Activated CD4-positive, alpha-beta T cell treated with anti-CD3 and anti-CD28 coated beads, Interleukin-2, amount 50 U/mL, for 48 hours (primary cell): ENCODE results near the gene TRIM67.

Experiments
- DNase-seq, 2 experiments: peaks; one replicate each; pipeline ENCODE4 v3.0.0-alpha.2; 2020

TRIM67 gene

DNA sequence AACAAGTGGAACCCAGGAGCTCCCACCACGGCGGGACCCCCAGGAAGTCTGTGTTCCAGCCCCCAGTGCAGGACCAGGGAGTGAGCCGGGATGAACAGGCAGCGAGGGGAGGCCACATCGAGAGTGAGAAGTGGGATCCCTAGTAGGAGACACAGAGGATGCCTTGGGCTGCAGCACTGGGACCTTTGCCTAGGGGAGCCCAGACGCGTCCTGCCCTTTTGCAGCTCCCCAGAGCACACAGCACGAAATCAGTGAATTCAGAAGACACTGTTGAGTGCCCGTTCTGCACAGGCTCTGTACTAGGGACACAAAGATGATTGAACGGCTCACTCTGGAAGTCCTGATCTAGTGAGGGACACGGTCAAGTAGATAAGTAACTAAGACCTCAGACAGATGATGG is 23.5 kb downstream of the TRIM67 start:
- DNase-seq: no peak

- no peak for DNase-seq
Observed at GRCh38 chr1:231186356-231187115, 24.7 kb downstream of the TRIM67 start.

GRCh38 chr1:231187571-231187970 is 25.7 kb downstream of the TRIM67 start:
- no peak for DNase-seq

DNA sequence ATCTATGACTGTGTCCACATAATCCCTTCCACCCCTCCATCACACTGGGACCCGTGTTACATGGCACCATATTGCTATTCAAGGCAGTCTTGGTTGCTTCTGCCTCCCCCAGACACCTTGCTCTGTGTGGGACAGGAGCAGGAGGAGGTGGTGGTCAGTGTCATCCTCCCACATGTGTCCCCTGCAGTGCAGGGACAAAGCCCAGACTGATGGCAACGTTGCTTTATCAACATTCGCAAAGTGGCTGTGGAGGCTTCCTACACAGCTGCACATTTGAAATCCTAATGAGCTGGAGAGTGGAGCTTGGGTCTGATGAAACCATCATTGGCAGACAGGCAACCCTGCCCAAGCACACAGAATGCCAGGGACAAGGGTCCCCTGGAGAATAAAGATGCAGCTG is 26.2 kb downstream of the TRIM67 start:
- DNase-seq: no peak

DNA sequence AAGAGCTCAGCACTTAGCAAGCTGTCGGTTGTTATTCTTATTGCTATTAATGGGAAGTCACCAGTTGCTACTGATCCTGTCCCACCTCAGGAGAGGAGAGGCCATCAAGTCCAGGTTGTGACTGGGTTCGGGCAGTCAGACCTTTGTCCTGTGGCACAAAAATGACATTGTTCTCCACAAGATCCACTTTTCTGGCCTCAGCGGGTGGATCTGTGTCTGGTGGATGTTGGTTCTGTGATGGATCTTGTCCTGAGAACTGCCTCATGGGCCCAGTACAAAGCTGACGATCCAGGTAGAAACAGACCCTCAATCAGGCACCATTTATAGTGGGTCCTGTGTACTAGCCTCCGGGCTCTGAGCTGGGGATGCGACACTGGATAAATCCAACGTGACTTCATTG is 26.9 kb downstream of the TRIM67 start:
- DNase-seq: no peak

- no peak for DNase-seq
Observed at GRCh38 chr1:231189683-231190270, 27.9 kb downstream of the TRIM67 start.

DNA sequence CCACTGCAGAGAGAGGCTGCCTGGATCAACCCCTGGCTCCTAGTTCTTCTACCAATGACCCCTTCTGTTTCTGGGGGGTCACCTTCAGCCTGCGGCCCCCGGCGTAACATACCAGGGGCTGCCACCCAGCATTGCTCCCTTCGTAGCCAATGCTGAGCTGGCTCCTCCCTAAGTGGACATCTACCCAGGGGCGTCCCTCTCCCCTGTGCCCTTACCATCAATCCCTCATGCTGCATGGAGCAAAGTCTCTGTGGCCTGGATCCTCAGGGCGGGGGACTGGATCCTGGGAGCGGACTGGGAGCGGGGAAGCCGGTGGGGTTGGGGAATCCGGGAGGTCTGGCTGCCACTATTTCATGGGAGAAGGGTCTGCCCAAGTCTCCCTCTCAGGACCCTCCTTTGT is 28.6 kb downstream of the TRIM67 start:
- DNase-seq: no peak

- DNase-seq: no peak
Observed at GRCh38 chr1:231192620-231193163, 30.8 kb downstream of the TRIM67 start.

DNA sequence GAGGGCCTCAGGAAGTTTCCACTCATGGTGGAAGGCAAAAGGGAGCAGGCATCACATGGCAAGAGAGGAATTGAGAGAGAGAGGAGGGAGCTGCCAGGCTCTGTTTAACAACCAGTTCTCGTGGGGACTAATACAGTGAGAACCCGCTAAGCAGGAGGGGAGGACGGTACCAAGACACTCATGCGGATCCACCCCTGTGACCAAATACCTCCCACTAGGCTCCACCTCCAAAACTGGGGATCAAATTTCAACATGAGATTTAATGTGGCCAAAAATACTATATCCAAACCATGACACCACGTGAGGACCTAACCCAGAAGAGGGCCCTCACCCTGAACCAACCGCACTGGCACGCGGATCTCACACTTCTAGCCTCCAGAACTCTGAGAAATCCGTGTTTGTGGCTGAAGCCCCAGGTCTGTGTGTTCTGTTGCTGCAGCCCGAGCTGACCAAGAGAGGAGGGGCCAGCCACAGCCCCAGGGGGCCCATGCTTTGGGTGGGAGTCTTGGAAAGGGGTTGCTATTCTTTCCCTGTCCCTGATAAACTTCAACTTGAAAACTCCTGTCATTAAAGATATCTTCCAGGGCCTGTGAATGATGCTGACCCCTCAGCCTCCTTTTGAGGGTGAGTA is 32.0 kb downstream of the TRIM67 start:
- no peak for DNase-seq

DNA sequence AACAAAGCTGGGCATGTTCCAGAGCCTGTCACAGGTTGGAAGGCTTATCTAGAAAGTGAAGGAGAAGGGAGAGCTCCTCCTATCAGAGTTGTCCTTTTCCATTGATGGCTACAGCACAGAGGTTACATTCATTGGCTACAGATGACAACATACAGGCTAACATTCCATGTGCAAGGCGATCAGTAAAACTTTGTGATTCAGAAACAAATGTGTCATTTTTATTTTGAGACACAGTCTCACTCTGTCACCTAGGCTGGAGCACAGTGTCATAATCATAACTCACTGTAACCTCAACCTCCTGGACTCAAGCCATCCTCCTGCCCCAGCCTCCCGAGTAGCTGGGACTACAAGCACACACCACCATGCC is 32.6 kb downstream of the TRIM67 start:
- DNase-seq: no peak

- DNase-seq: no peak
Observed at GRCh38 chr1:231194843-231195516, 33.1 kb downstream of the TRIM67 start.

DNA sequence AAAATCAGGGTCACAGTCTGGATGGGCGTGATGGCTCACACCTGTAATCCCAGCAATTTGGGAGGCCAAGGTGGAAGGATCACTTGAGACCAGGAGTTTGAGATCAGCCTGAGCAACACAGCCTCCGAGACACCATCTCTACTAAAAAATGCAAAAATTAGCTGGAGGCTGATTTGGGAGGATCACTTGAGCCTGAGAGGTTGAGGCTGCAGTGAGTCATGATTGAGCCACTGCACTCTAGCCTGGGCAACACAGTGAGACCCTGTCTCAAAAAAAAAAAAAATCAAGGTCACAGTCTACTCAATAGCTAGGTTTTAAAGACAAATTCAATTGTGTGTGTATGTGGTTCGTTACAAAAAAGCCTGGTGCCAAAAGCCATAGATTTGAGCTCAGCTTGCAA is 34.4 kb downstream of the TRIM67 start:
- no peak for DNase-seq

GRCh38 chr1:231196728-231197127 is 34.9 kb downstream of the TRIM67 start:
- DNase-seq: no peak

DNA sequence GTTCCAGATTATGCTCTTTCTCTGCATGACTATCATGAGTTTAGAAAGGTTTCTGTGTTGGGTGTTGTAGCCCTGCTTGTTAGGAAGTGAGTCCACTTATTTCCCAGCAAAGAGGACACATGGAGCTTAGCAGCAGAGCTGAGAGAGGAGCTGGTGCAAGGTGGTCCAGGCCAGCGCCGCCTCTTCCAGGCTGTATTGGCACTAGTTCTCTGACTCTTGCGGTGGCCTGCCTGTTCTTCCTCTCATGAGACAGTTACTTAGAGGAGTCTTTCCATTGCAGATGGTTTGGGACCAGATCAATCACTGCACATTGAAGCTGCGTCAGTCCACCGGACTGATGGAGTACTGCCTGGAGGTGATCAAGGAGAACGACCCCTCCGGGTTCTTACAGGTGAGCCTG is 38.0 kb downstream of the TRIM67 start:
- no peak for DNase-seq

DNA sequence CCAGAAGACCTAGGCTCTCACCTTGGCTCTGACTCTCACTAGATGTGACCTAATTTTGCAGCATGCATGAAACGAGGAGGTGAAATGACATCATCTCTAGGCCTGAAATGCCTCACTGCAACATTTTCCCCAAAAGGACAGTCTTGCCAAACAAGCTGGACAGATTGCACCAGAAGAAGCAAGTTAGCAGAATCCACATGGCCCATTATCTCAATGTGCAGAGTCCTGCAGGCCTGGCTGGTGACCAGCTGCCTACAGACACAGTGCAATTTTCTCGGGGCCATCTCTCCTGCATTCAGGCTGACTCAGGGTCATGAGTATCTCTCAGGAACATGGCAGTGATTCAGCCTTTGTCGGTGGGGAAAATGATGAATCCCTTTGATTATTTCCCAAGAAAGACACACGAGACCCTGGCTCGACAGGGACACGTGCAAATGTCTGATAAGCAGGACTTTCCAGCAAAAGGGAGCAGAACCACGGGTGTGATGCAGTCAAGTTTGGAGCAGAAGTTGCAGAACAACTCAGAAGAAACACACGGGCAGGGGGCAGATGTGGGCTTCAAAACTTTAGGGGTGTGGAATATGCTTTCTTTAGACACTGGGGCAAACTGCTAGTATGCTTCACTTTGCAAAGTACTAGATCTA is 38.7 kb downstream of the TRIM67 start:
- DNase-seq: no peak

GRCh38 chr1:231201375-231201978 is 39.6 kb downstream of the TRIM67 start:
- DNase-seq: no peak

DNA sequence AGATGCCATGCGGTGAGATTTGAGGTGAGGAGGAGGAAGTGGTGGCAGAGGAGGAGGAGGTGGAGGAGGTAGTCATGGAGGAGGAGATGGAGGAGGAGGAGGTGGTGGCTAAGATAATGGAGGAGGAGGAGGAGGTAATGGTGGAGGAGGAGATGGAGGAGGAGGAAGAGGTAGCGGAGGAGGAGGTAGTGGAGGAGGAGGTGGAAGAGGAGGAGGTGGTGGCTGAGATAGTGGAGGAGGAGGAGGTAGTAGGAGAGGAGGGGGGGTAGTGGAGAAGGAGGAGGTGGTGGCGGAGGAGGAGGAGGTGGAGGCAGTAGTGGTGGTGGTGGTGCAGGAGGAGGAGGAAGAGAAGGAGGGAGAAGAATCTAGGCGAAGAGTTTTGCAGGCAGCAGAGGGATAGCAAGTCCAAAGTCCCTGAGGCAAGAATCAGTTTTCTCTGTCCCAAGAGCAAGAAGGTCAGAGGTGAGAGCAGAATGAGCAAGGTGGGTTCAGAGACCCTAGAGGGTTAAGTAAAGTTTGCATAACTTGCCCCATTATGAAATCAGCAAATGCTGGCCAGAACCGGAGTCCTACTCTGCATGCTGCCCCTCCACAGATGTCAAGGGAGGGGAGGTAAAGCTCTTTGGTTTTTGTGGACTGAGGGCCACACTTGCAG is 40.2 kb downstream of the TRIM67 start:
- no peak for DNase-seq

DNA sequence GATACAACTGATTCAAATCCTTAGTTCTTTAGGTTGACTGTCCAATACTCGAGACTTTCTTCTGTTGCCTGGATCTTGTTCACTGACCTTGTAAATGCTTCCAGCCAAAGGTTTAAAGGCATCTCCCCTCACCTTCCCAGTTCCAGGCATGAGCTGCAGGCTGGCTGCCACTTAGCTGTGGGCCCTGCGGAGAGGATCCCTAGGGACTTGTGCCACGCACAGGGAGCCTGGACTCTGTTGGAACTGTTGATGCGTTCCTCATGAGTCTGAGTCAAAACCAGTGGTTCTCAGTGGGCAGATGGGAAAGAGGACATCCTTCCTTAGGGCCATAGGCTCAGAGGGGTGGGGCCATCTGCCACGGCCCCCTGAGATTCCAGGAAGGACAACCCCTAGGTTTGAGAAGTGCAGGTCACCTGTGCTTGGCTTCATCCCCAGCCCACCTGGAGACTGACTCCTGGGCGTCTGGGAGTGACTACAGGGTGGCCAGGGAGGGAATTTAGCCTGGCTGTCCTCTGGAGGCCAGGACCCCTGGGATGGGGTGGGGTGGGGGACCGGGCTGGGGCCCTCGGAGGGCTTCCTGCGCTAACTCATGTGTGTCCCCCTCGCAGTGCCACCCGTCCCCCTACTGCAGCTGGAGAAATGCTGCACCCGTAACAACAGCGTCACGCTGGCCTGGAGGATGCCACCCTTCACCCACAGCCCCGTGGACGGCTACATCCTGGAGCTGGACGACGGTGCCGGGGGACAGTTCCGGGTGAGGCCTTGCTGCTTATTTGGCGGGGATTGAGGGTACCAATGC is 41.6 kb downstream of the TRIM67 start:
- DNase-seq: no peak

- no peak for DNase-seq
Observed at GRCh38 chr1:231206856-231207255, 45.0 kb downstream of the TRIM67 start.

DNA sequence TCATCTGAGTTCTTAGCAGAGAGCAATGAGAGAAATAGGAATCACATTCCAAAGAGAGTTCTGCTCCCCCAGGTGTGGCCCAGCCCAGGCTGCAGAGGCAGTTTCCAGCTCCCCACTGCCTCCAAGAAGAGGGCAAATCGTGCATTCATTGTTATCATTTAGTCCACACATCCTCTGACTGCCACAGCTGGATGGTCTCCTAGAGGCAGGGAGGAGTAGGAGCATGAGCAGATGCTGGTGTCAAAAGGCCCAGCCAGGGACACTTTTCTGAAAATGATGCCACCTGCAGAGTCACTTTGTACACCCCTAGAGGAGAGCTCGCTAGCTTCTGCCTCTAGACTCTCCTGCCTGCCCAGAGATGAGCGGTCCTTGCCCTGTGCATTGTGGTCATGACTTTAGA is 45.6 kb downstream of the TRIM67 start:
- no peak for DNase-seq

- DNase-seq: no peak
Observed at GRCh38 chr1:231208980-231209379, 47.1 kb downstream of the TRIM67 start.
